Activated CD4-positive, alpha-beta T cell treated with anti-CD3 and anti-CD28 coated beads, Interleukin-10, Interleukin-2, amounts not matched to agents 100 ng/mL and 50 ng/mL, durations not matched to agents 16 hours and 8 hours (primary cell): ENCODE data around the gene CCDC92B.

Source experiments
- DNase-seq: peaks from one replicate; pipeline ENCODE4 v3.0.0-alpha.2; 2020

CCDC92B gene

GRCh38 chr17:2777242-2777867 is 27.9 kb upstream of the CCDC92B start:
- no peak for DNase-seq

- DNase-seq: no peak
Measured at GRCh38 chr17:2776589-2777241, 27.3 kb upstream of the CCDC92B start.

GRCh38 chr17:2775206-2775605 is 25.8 kb upstream of the CCDC92B start:
- DNase-seq: no peak

GRCh38 chr17:2770129-2770528 is 20.7 kb upstream of the CCDC92B start:
- no peak for DNase-seq

- DNase-seq: no peak
Measured at GRCh38 chr17:2758870-2759269, 9.4 kb upstream of the CCDC92B start.

GRCh38 chr17:2755891-2756724 is 6.7 kb upstream of the CCDC92B start:
- DNase-seq: no peak

- no peak for DNase-seq
Measured at GRCh38 chr17:2751491-2751890, 2.0 kb upstream of the CCDC92B start.

GRCh38 chr17:2750721-2751120 is 1.3 kb upstream of the CCDC92B start:
- DNase-seq: no peak

GRCh38 chr17:2749784-2750181 is 331 bp upstream of the CCDC92B start:
- peak; percentile 75 for DNase-seq

- DNase-seq: no peak
Measured at GRCh38 chr17:2745317-2746037, 4.0 kb downstream of the CCDC92B start.

GRCh38 chr17:2737693-2738092 is 11.8 kb downstream of the CCDC92B start:
- no peak for DNase-seq

GRCh38 chr17:2736956-2737355 is 12.5 kb downstream of the CCDC92B start:
- DNase-seq: no peak

GRCh38 chr17:2735896-2736295 is 13.6 kb downstream of the CCDC92B start:
- no peak for DNase-seq

GRCh38 chr17:2734939-2735338 is 14.5 kb downstream of the CCDC92B start:
- no peak for DNase-seq

GRCh38 chr17:2731807-2732206 is 17.6 kb downstream of the CCDC92B start:
- no peak for DNase-seq

- no peak for DNase-seq
Measured at GRCh38 chr17:2730764-2731353, 18.6 kb downstream of the CCDC92B start.

GRCh38 chr17:2724784-2725164 is 24.7 kb downstream of the CCDC92B start:
- DNase-seq: peak; percentile 59

GRCh38 chr17:2723997-2724783 is 25.3 kb downstream of the CCDC92B start:
- DNase-seq: no peak

- DNase-seq: no peak
Measured at GRCh38 chr17:2723505-2723996, 25.9 kb downstream of the CCDC92B start.

GRCh38 chr17:2722611-2723010 is 26.8 kb downstream of the CCDC92B start:
- DNase-seq: no peak

GRCh38 chr17:2721603-2722002 is 27.8 kb downstream of the CCDC92B start:
- no peak for DNase-seq

- no peak for DNase-seq
Measured at GRCh38 chr17:2719861-2720260, 29.6 kb downstream of the CCDC92B start.
